CD14-positive monocyte (primary cell): ENCODE results near the gene CADM1. TPM values are rescaled to one million over a fixed set of nuclear protein-coding genes. Genes with fewer than 3 reads are reported as not detected.

Source experiments
- DNase-seq, 3 donors: peaks; one replicate each; pipeline ENCODE4 v3.0.0-alpha.2; 2011 to 2022
- H2AFZ ChIP-seq: 2 replicates; pipeline ENCODE4 v1.6.0; 2012; ENCODE audit warnings: mild to moderate bottlenecking, low read depth, low read length, inconsistent platforms; ENCODE audit not compliant: insufficient read depth, poor library complexity, severe bottlenecking
- H3K27ac ChIP-seq, 2 donors: 1 replicate in 1 of 2; 2 replicates in 1 of 2; pipeline ENCODE4 v1.5.1; 2012 to 2013; ENCODE audit warnings: low read length in 2 of 2, control low read depth in 1 of 2, inconsistent platforms in 1 of 2, low read depth in 1 of 2, mild to moderate bottlenecking in 1 of 2
- H3K27me3 ChIP-seq, 2 donors: one replicate each; pipeline versions ENCODE4 v1.6.0 to v1.6.1; 2011 to 2013; ENCODE audit warnings: low read length in 2 of 2; ENCODE audit not compliant: control insufficient read depth in 2 of 2, insufficient read depth in 2 of 2
- H3K36me3 ChIP-seq, 2 donors: replicated peaks in 1 of 2; 1 replicate in 1 of 2; 2 replicates in 1 of 2; pipeline versions ENCODE4 v1.5.1 to v1.6.1; 2012 to 2013; ENCODE audit warnings: low read length in 2 of 2, control low read depth in 1 of 2, inconsistent platforms in 1 of 2, mild to moderate bottlenecking in 1 of 2; ENCODE audit not compliant: insufficient read depth in 2 of 2, control insufficient read depth in 1 of 2
- H3K4me1 ChIP-seq, 2 donors: 1 replicate in 1 of 2; 2 replicates in 1 of 2; pipeline versions ENCODE4 v1.5.1 to v1.6.1; 2012 to 2013; ENCODE audit warnings: low read length in 2 of 2, control low read depth in 1 of 2, inconsistent platforms in 1 of 2, mild to moderate bottlenecking in 1 of 2, moderate library complexity in 1 of 2; ENCODE audit not compliant: insufficient read depth in 2 of 2, control insufficient read depth in 1 of 2
- H3K4me2 ChIP-seq: replicated peaks from 2 replicates; pipeline ENCODE3; 2012; ENCODE audit warnings: low read length, moderate library complexity, mild to moderate bottlenecking; ENCODE audit not compliant: poor library complexity, severe bottlenecking; ENCODE audit errors: extremely low read depth
- H3K4me3 ChIP-seq, 3 experiments: fragments of 200-600 bp in 1 of 3; sonication (generic) in 1 of 3; replicated peaks in 1 of 3; 1 replicate in 2 of 3; 2 replicates in 1 of 3; pipeline ENCODE4 v1.5.1; 2011 to 2013; ENCODE audit warnings: low read length in 3 of 3, mild to moderate bottlenecking in 3 of 3, control low read depth in 2 of 3, low read depth in 2 of 3, inconsistent platforms in 1 of 3, moderate library complexity in 1 of 3
- H3K79me2 ChIP-seq: 2 replicates; pipeline ENCODE4 v1.6.0; 2012; ENCODE audit warnings: mild to moderate bottlenecking, control low read depth, inconsistent platforms, low read length, moderate library complexity; ENCODE audit not compliant: insufficient read depth
- H3K9ac ChIP-seq: 2 replicates; pipeline ENCODE4 v1.6.0; 2017; ENCODE audit warnings: low read length, mild to moderate bottlenecking; ENCODE audit not compliant: insufficient read depth, poor library complexity, severe bottlenecking
- H3K9me3 ChIP-seq, 2 donors: replicated peaks in 1 of 2; 1 replicate in 1 of 2; 2 replicates in 1 of 2; pipeline versions ENCODE4 v1.5.1 to v1.6.1; 2012 to 2013; ENCODE audit warnings: low read length in 2 of 2, control low read depth in 1 of 2; ENCODE audit not compliant: control insufficient read depth in 1 of 2, insufficient read depth in 1 of 2
- H4K20me1 ChIP-seq: 2 replicates; pipeline ENCODE4 v1.6.0; 2012; ENCODE audit warnings: mild to moderate bottlenecking, low read length, control low read depth, moderate library complexity; ENCODE audit not compliant: insufficient read depth
- H3K27ac Mint-ChIP-seq, 7 donors: one replicate each; pipeline ENCODE4 v1.8.0; 2020; ENCODE audit warnings: mild to moderate bottlenecking in 7 of 7, mixed read lengths in 7 of 7, moderate library complexity in 6 of 7, inconsistent platforms in 2 of 7
- H3K27me3 Mint-ChIP-seq, 3 donors: one replicate each; pipeline ENCODE4 v1.8.0; 2021 to 2022; ENCODE audit warnings: low read depth in 3 of 3, mild to moderate bottlenecking in 3 of 3, mixed read lengths in 3 of 3, moderate library complexity in 3 of 3, inconsistent platforms in 1 of 3
- H3K36me3 Mint-ChIP-seq, 2 donors: one replicate each; pipeline ENCODE4 v1.8.0; 2020; ENCODE audit warnings: mixed read lengths in 2 of 2, inconsistent platforms in 1 of 2, mild to moderate bottlenecking in 1 of 2
- H3K4me1 Mint-ChIP-seq: one replicate; pipeline ENCODE4 v1.8.0; 2020; ENCODE audit warnings: mild to moderate bottlenecking, mixed read lengths
- H3K4me3 Mint-ChIP-seq, 2 donors: one replicate each; pipeline ENCODE4 v1.8.0; 2020; ENCODE audit warnings: mild to moderate bottlenecking in 2 of 2, mixed read lengths in 2 of 2, moderate library complexity in 1 of 2
- H3K9me3 Mint-ChIP-seq, 7 donors: one replicate each; pipeline ENCODE4 v1.8.0; 2020 to 2022; ENCODE audit warnings: mixed read lengths in 7 of 7, mild to moderate bottlenecking in 6 of 7, moderate library complexity in 6 of 7, inconsistent platforms in 2 of 7
- CTCF ChIP-seq: fragments of 200-600 bp; IDR thresholded peaks from one replicate; pipeline ENCODE4 v1.8.0; 2022; ENCODE audit warnings: antibody characterized with exemption, mild to moderate bottlenecking
- WGBS: methylation state at CpG from one replicate; pipeline ENCODE4 v1.1.5; 2013; ENCODE audit warnings: missing lambda C conversion rate; ENCODE audit not compliant: insufficient coverage; 5-methylcytosine and 5-hydroxymethylcytosine counted together
- intact Hi-C, 2 donors: fragments of 100-400 bp; cut with micrococcal nuclease; formaldehyde crosslinking; loops; one replicate each; pipeline versions ENCODE4 v1.15.0 to v1.15.1; 2023
- polyA plus RNA-seq, 3 donors: library from polyadenylated mRNA; depleted of rRNA in 1 of 3; unstranded in 2 of 3; stranded (reverse) in 1 of 3; fragments of 300-500 nt in 2 of 3; fragments of >200 nt in 1 of 3; fragmentation: Illumina TruSeq in 2 of 3; gene quantifications; 1 replicate in 2 of 3; 2 replicates in 1 of 3; pipeline ENCODE4 v1.2.3, GENCODE V29; 2012 to 2021

CADM1 gene
- polyA plus RNA-seq, 3 donors = not detected

GRCh38 chr11:115238086-115238485 is 266.1 kb downstream of the CADM1 start:
- Mint-ChIP-seq H3K4me1 (no peaks in the 10 kb centered on the region), H3K9me3 (peaks cover 0 to 4% (median 0%) of the 10 kb centered on the region in 7 donors), H3K27me3 (no peaks in the 10 kb centered on the region), H3K27ac (no peak overlapping the region), H3K4me3 (no peak overlapping the region), H3K36me3 (no peaks in the 10 kb centered on the region)
- no CpG with 5 or more reads among the region's 4 CpGs for WGBS
- Histone ChIP-seq H3K79me2 (no peaks in the 10 kb centered on the region), H3K4me3 (no peak overlapping the region), H3K27ac (no peak overlapping the region), H4K20me1 (no peaks in the 10 kb centered on the region), H3K4me1 (no peaks in the 10 kb centered on the region), H2AFZ (no peak overlapping the region), H3K9ac (no peak overlapping the region), H3K4me2 (no peak overlapping the region), H3K36me3 (no peaks in the 10 kb centered on the region), H3K9me3 (no peaks in the 10 kb centered on the region), H3K27me3 (no peaks in the 10 kb centered on the region)
- no peak for DNase-seq
- TF ChIP-seq CTCF = no peak
- intact Hi-C loops = no loop called here

- no CpG with 5 or more reads among the region's 3 CpGs for WGBS
- H3K4me2 ChIP-seq = no peak overlapping the region
- no peak overlapping the region for H2AFZ ChIP-seq
- H3K79me2 ChIP-seq = no peaks in the 10 kb centered on the region
- peaks cover 0 to 4% (median 0%) of the 10 kb centered on the region in 7 donors for H3K9me3 Mint-ChIP-seq
- no peak overlapping the region for H3K9ac ChIP-seq
- H3K27me3 Mint-ChIP-seq = no peaks in the 10 kb centered on the region
- intact Hi-C loops = no loop called here
- H3K27ac Mint-ChIP-seq = no peak overlapping the region
- no peak overlapping the region for H3K4me3 Mint-ChIP-seq
- DNase-seq = no peak
- H3K4me3 ChIP-seq = no peak overlapping the region
- no peak for TF ChIP-seq CTCF
- no peaks in the 10 kb centered on the region for H3K4me1 Mint-ChIP-seq
- no peaks in the 10 kb centered on the region for H3K36me3 Mint-ChIP-seq
- no peaks in the 10 kb centered on the region for H4K20me1 ChIP-seq
- H3K4me1 ChIP-seq = no peaks in the 10 kb centered on the region
- H3K27me3 ChIP-seq = no peaks in the 10 kb centered on the region
- H3K27ac ChIP-seq = no peak overlapping the region
- H3K36me3 ChIP-seq = no peaks in the 10 kb centered on the region
- no peaks in the 10 kb centered on the region for H3K9me3 ChIP-seq
These were observed 266.6 kb downstream of the CADM1 start for GRCh38 chr11:115237578-115237977.
